Measurements from ENCODE around the gene IMPDH1. TPM values are rescaled to one million over a fixed set of nuclear protein-coding genes. Genes with fewer than 3 reads are reported as not detected.

IMPDH1 gene
- total and polyA plus RNA-seq, 7 donors: 16.6 to 39.7 (median 26.0) TPM

DNA sequence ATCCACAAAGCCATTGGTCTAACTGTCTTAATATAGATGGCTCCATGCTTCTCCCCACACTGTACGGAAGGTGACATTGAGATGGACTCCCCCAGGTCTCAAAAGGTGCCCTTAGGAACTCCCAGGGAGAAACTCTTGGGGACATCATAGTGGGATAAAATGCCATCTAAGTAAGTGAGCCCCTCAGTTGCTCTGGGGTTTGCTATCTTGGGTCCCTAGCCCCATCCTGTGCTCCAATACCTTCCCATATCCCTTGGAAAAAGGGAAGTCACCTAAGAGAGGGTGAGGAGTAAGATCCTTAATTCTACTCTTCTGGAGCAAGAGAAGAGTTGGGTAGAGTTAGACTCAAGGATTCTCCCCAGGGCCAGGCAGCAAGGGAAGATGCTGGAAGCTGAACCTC, 56.2 kb downstream of the IMPDH1 start:
- TF ChIP-seq, protein P1, sequence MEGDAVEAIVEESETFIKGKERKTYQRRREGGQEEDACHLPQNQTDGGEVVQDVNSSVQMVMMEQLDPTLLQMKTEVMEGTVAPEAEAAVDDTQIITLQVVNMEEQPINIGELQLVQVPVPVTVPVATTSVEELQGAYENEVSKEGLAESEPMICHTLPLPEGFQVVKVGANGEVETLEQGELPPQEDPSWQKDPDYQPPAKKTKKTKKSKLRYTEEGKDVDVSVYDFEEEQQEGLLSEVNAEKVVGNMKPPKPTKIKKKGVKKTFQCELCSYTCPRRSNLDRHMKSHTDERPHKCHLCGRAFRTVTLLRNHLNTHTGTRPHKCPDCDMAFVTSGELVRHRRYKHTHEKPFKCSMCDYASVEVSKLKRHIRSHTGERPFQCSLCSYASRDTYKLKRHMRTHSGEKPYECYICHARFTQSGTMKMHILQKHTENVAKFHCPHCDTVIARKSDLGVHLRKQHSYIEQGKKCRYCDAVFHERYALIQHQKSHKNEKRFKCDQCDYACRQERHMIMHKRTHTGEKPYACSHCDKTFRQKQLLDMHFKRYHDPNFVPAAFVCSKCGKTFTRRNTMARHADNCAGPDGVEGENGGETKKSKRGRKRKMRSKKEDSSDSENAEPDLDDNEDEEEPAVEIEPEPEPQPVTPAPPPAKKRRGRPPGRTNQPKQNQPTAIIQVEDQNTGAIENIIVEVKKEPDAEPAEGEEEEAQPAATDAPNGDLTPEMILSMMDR (IDR thresholded peaks at IDR 0.05): no peak
- intact Hi-C loops (cut with DNase I): loop anchor here (2.0 kb wide), 1 partner anchor 33 kb away; no protein-coding TSS in a partner anchor
- H3K27ac ChIP-seq: no peak overlapping the region
- no peaks in the 10 kb centered on the region for H3K36me3 ChIP-seq
- peaks cover 14 to 52% (median 23%) of the 10 kb centered on the region in 3 donors for H3K27me3 ChIP-seq
- 92 to 97% methylated on average over 1 of the region's 1 CpG for WGBS, 2 donors
- H3K9me3 ChIP-seq: no peaks in the 10 kb centered on the region
- no peak overlapping the region for H3K4me3 ChIP-seq
- H3K4me1 ChIP-seq: peaks cover 0 to 14% (median 13%) of the 10 kb centered on the region in 4 donors
- DNase-seq: no peak

DNA sequence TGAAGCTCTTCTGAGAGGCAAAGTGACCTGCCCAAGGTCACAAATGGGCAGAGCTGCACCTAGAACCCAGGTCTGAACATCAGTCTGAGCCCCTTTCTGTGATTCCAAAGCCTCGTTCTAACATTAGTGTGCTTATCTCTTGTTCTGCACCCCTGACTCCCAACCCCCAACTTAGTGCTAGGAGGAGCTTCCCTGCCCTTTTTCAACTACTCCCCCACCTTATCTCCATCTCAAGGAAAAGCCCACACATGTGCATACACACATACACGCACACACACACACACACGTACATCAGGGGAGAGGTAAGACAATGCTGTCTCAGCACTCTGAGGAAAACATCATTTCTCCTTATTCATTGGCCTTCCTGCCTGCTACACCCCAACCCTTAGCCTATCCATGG, 56.6 kb downstream of the IMPDH1 start:
- H3K27ac ChIP-seq: no peak overlapping the region
- WGBS, 2 donors: 73 to 85% methylated on average over 3 of the region's 3 CpGs
- TF ChIP-seq EP300 (IDR thresholded peaks at IDR 0.05): no peak
- TF ChIP-seq, protein P1 (IDR thresholded peaks at IDR 0.05): no peak
- H3K4me3 ChIP-seq: no peak overlapping the region
- intact Hi-C loops (cut with DNase I): loop anchor here (2.0 kb wide), 1 partner anchor 34 kb away; no protein-coding TSS in a partner anchor
- H3K9me3 ChIP-seq: no peaks in the 10 kb centered on the region
- peaks cover 0 to 14% (median 13%) of the 10 kb centered on the region in 4 donors for H3K4me1 ChIP-seq
- DNase-seq: no peak
- H3K27me3 ChIP-seq: peaks cover 14 to 52% (median 23%) of the 10 kb centered on the region in 3 donors
- no peaks in the 10 kb centered on the region for H3K36me3 ChIP-seq

DNA sequence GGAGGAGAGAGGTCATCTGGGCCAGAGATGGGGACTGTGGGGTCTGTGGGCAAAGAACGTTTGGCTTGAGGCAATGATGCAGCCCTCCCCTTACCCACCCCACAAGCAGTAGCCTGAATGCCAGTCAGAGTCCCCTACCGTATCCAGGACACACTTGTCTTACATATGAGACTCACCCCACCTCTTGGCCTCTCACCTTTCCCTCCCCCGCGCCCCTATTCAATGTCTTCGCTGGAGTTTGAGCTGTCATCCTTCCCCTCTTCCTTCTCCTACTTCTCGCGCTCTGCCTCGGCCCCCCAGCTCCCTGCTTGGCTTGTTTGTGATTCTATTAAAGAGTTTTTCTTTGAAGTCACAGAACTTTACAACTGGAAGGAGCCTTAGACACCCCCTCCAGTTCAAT, 57.1 kb downstream of the IMPDH1 start:
- Histone ChIP-seq H3K4me3 (peak overlapping the region in 1 of 4 donors; percentile 31), H3K4me1 (peaks cover 0 to 14% (median 13%) of the 10 kb centered on the region in 4 donors), H3K9me3 (no peaks in the 10 kb centered on the region), H3K36me3 (no peaks in the 10 kb centered on the region), H3K27ac (no peak overlapping the region), H3K27me3 (peaks cover 14 to 52% (median 23%) of the 10 kb centered on the region in 3 donors)
- WGBS, 2 donors: 69% methylated on average over 8 of the region's 8 CpGs
- TF ChIP-seq POLR2AphosphoS5 (IDR thresholded peaks at IDR 0.05) (no peak), POLR2A (IDR thresholded peaks at IDR 0.05) (no peak), EP300 (IDR thresholded peaks at IDR 0.05) (no peak)
- TF ChIP-seq, protein P1 (IDR thresholded peaks at IDR 0.05): no peak
- intact Hi-C loops (cut with DNase I): loop anchor here (2.0 kb wide), 1 partner anchor 34 kb away; no protein-coding TSS in a partner anchor
- DNase-seq: no peak

DNA sequence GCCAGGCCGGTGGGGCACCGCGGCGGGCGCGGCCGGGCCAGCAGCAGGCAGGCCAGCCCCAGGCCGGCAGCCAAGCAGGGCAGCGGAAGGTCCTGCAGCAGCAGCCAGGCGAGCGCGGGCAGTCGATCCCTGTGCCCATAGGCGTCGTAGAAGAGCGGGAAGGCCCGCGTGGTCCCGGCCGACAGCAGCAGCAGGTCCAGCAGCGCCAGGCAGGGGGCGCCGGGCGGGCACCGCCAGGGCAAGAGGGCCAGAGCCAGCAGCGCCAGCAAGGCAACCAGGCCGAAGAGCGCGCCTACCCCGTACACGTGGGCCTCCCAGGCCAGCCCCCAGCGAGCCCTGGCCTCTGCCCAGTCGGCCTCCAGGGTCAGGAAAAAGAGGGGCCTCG, 57.6 kb downstream of the IMPDH1 start:
- no peak overlapping the region for H3K27ac ChIP-seq
- peaks cover 0 to 14% (median 13%) of the 10 kb centered on the region in 4 donors for H3K4me1 ChIP-seq
- WGBS, 2 donors: 14% methylated on average over 34 of the region's 34 CpGs
- intact Hi-C loops (cut with DNase I): loop anchor here (2.0 kb wide), 1 partner anchor 35 kb away; no protein-coding TSS in a partner anchor
- no peaks in the 10 kb centered on the region for H3K9me3 ChIP-seq
- DNase-seq: peak; percentile 78
- peak overlapping the region in 3 of 4 donors; percentile 28 to 44 (median 31) for H3K4me3 ChIP-seq
- H3K36me3 ChIP-seq: no peaks in the 10 kb centered on the region
- peaks cover 14 to 52% (median 23%) of the 10 kb centered on the region in 3 donors for H3K27me3 ChIP-seq
- TF ChIP-seq POLR2A (IDR thresholded peaks at IDR 0.05): no peak
- TF ChIP-seq EP300 (IDR thresholded peaks at IDR 0.05): no peak
- TF ChIP-seq POLR2AphosphoS5 (IDR thresholded peaks at IDR 0.05): no peak
- TF ChIP-seq, protein P1 (IDR thresholded peaks at IDR 0.05): peak in 3 of 4 experiments; percentile 14 to 60 (median 37)

Measured in sigmoid colon (tissue), 7 donors.